IMR-90 (cell line): ENCODE results near the gene RAB20. TPM values are rescaled to one million over a fixed set of nuclear protein-coding genes. Genes with fewer than 3 reads are reported as not detected.

Source experiments
- ATAC-seq: fragments of 200-7000 bp; cut with Tn5 transposase; 2 replicates; pipeline ENCODE4 v1.9.1; 2020; ENCODE audit warnings: low read depth, mild to moderate bottlenecking, moderate library complexity
- BruUV-seq: library from RNA; stranded (reverse); fragments of 400-500 nt; replicated peaks from 2 replicates; lab custom pipeline; 2021; lab: Mats Ljungman, UMichigan
- CTCF ChIA-PET: fragments of 300-600 bp; formaldehyde crosslinking; extraction: SDS; loops from one replicate; lab custom pipeline; 2021; ENCODE audit warnings: antibody characterized with exemption; lab: Yijun Ruan, JAX
- POLR2A ChIA-PET: fragments of 300-600 bp; sonication (Branson Sonifier 250); formaldehyde crosslinking; loops from one replicate; lab custom pipeline; 2022; ENCODE audit warnings: antibody characterized with exemption; ENCODE audit not compliant: unreplicated experiment; lab: Charles Lee
- DNase-seq: peaks from one replicate; pipeline ENCODE4 v3.0.0; 2013
- H2AFZ ChIP-seq: replicated peaks from 2 replicates; pipeline ENCODE3; 2013; ENCODE audit warnings: low read length, mild to moderate bottlenecking; ENCODE audit not compliant: poor library complexity
- H2AK5ac ChIP-seq: 2 replicates; pipeline ENCODE4 v1.6.1; 2013; ENCODE audit warnings: low read depth, low read length, inconsistent platforms
- H2AK9ac ChIP-seq: replicated peaks from 2 replicates; pipeline ENCODE3; 2013; ENCODE audit warnings: mild to moderate bottlenecking, low read depth, low read length, moderate library complexity; ENCODE audit not compliant: poor library complexity
- H2BK120ac ChIP-seq: 2 replicates; pipeline ENCODE4 v1.6.1; 2013; ENCODE audit warnings: low read depth, low read length, inconsistent platforms
- H2BK15ac ChIP-seq: 3 replicates; pipeline ENCODE4 v1.6.1; 2013; ENCODE audit warnings: low read depth, low read length, inconsistent platforms
- H2BK20ac ChIP-seq: 2 replicates; pipeline ENCODE4 v1.6.1; 2013; ENCODE audit warnings: low read depth, mild to moderate bottlenecking, inconsistent platforms, low read length, moderate library complexity
- H2BK5ac ChIP-seq: 2 replicates; pipeline ENCODE4 v1.6.1; 2013; ENCODE audit warnings: mild to moderate bottlenecking, low read depth, low read length, inconsistent platforms; ENCODE audit not compliant: poor library complexity, severe bottlenecking
- H3K14ac ChIP-seq: replicated peaks from 2 replicates; pipeline ENCODE4 v1.6.1; 2013; ENCODE audit warnings: low read depth, low read length, inconsistent platforms
- H3K18ac ChIP-seq: 2 replicates; pipeline ENCODE4 v1.6.1; 2013; ENCODE audit warnings: low read depth, low read length, control low read depth
- H3K23ac ChIP-seq: 2 replicates; pipeline ENCODE4 v1.6.1; 2013; ENCODE audit warnings: low read depth, low read length, inconsistent platforms
- H3K27ac ChIP-seq: 2 replicates; pipeline ENCODE4 v1.5.1; 2013; ENCODE audit warnings: mild to moderate bottlenecking, control low read depth, low read length; ENCODE audit not compliant: insufficient read depth
- H3K27me3 ChIP-seq: 2 replicates; pipeline ENCODE4 v1.6.1; 2013; ENCODE audit warnings: low read length; ENCODE audit not compliant: control insufficient read depth, insufficient read depth
- H3K36me3 ChIP-seq: 2 replicates; pipeline ENCODE4 v1.6.1; 2013; ENCODE audit warnings: low read length, mixed read lengths; ENCODE audit not compliant: control insufficient read depth, insufficient read depth
- H3K4ac ChIP-seq: 2 replicates; pipeline ENCODE4 v1.6.1; 2013; ENCODE audit warnings: low read depth, low read length, inconsistent platforms
- H3K4me1 ChIP-seq: 2 replicates; pipeline ENCODE4 v1.6.1; 2013; ENCODE audit warnings: low read length, mixed read lengths; ENCODE audit not compliant: control insufficient read depth, insufficient read depth
- H3K4me2 ChIP-seq: 2 replicates; pipeline ENCODE4 v1.6.1; 2013; ENCODE audit warnings: low read depth, mild to moderate bottlenecking, control low read depth, low read length, moderate library complexity
- H3K4me3 ChIP-seq: 2 replicates; pipeline ENCODE4 v1.5.1; 2013; ENCODE audit warnings: low read depth, mild to moderate bottlenecking, control low read depth, low read length, moderate library complexity; ENCODE audit not compliant: insufficient read depth
- H3K56ac ChIP-seq: 2 replicates; pipeline ENCODE4 v1.6.1; 2013; ENCODE audit warnings: low read length, inconsistent platforms; ENCODE audit not compliant: insufficient read depth; ENCODE audit errors: extremely low read depth
- H3K79me1 ChIP-seq, 2 experiments: 2 replicates each; pipeline ENCODE4 v1.6.1; 2013; ENCODE audit warnings: low read length in 2 of 2, inconsistent platforms in 1 of 2, low read depth in 1 of 2
- H3K9ac ChIP-seq: 2 replicates; pipeline ENCODE4 v1.6.1; 2013; ENCODE audit warnings: low read depth, low read length, control low read depth
- H3K9me1 ChIP-seq: 2 replicates; pipeline ENCODE4 v1.6.1; 2013; ENCODE audit warnings: low read length, inconsistent platforms; ENCODE audit not compliant: insufficient read depth
- H3K9me3 ChIP-seq: 2 replicates; pipeline ENCODE4 v1.6.1; 2013; ENCODE audit warnings: low read length; ENCODE audit not compliant: control insufficient read depth, insufficient read depth
- H4K20me1 ChIP-seq: 2 replicates; pipeline ENCODE4 v1.6.1; 2013; ENCODE audit warnings: low read length, inconsistent platforms; ENCODE audit not compliant: insufficient read depth
- H4K5ac ChIP-seq: 2 replicates; pipeline ENCODE4 v1.6.1; 2013; ENCODE audit warnings: mild to moderate bottlenecking, low read depth, low read length, control low read depth
- H4K8ac ChIP-seq, 2 experiments: 2 replicates each; pipeline ENCODE4 v1.6.1; 2013; ENCODE audit warnings: low read depth in 2 of 2, low read length in 2 of 2, control low read depth in 1 of 2, inconsistent platforms in 1 of 2
- H4K91ac ChIP-seq: 2 replicates; pipeline ENCODE4 v1.6.1; 2013; ENCODE audit warnings: low read depth, low read length, inconsistent platforms; ENCODE audit not compliant: insufficient read depth
- BHLHE40 ChIP-seq: fragments of 150-350 bp; IDR thresholded peaks from 2 replicates; pipeline ENCODE4 v1.6.1; 2016; ENCODE audit warnings: mild to moderate bottlenecking, low read depth, low read length
- CEBPB ChIP-seq: IDR thresholded peaks from 2 replicates; pipeline ENCODE4 v1.6.1; 2012; ENCODE audit warnings: low read depth, low read length, improper control_type of control experiment
- CHD1 ChIP-seq: IDR thresholded peaks from 2 replicates; pipeline ENCODE4 v1.6.1; 2012; ENCODE audit warnings: low read depth, low read length, improper control_type of control experiment
- FOS ChIP-seq: fragments of 150-350 bp; IDR thresholded peaks from 2 replicates; pipeline ENCODE4 v1.6.1; 2016; ENCODE audit warnings: low read depth, low read length
- MAFK ChIP-seq: IDR thresholded peaks from 2 replicates; pipeline ENCODE4 v1.6.1; 2012; ENCODE audit warnings: low read depth, low read length, improper control_type of control experiment
- MAZ ChIP-seq: IDR thresholded peaks from 2 replicates; pipeline ENCODE4 v1.6.1; 2012; ENCODE audit warnings: low read depth, mild to moderate bottlenecking, low read length, improper control_type of control experiment, moderate library complexity, borderline replicate concordance
- MXI1 ChIP-seq: IDR thresholded peaks from 2 replicates; pipeline ENCODE4 v1.6.1; 2012; ENCODE audit warnings: low read depth, mild to moderate bottlenecking, low read length, moderate library complexity, borderline replicate concordance
- NFE2L2 ChIP-seq: fragments of 150-350 bp; IDR thresholded peaks from 2 replicates; pipeline ENCODE4 v1.6.1; 2016; ENCODE audit warnings: low read depth, mild to moderate bottlenecking, low read length
- POLR2A ChIP-seq: IDR thresholded peaks from 2 replicates; pipeline ENCODE4 v1.6.1; 2012; ENCODE audit warnings: mild to moderate bottlenecking, low read depth, low read length
- RAD21 ChIP-seq: IDR thresholded peaks from 2 replicates; pipeline ENCODE4 v1.6.1; 2012; ENCODE audit warnings: low read length, improper control_type of control experiment
- RCOR1 ChIP-seq: IDR thresholded peaks from 2 replicates; pipeline ENCODE4 v1.6.1; 2012; ENCODE audit warnings: mild to moderate bottlenecking, low read length, improper control_type of control experiment; ENCODE audit not compliant: insufficient replicate concordance
- SMC3 ChIP-seq: fragments of 150-350 bp; IDR thresholded peaks from 2 replicates; pipeline ENCODE4 v1.6.1; 2016; ENCODE audit warnings: low read depth, mild to moderate bottlenecking, antibody characterized with exemption, low read length, moderate library complexity
- WGBS, 2 experiments: methylation state at CpG; one replicate each; pipeline versions ENCODE4 v1.1.5 to v1.1.7; 2013; ENCODE audit warnings: missing lambda C conversion rate in 2 of 2; ENCODE audit not compliant: insufficient read length in 1 of 2; ENCODE audit errors: extremely low coverage in 2 of 2; 5-methylcytosine and 5-hydroxymethylcytosine counted together
- dilution Hi-C: fragments of 300-500 bp; cut with HindIII; formaldehyde crosslinking; loops from one replicate; pipeline ENCODE4 v1.14.3; 2018; ENCODE audit warnings: low sequenced_read_pairs; ENCODE audit not compliant: unreplicated experiment
- in situ Hi-C: fragments of 300-500 bp; cut with MboI; formaldehyde crosslinking; loops from 3 replicates; pipeline ENCODE4 v1.14.3; 2019; ENCODE audit warnings: low sequenced_read_pairs, inconsistent platforms, mixed read lengths
- intact Hi-C: fragments of 100-400 bp; cut with micrococcal nuclease; formaldehyde crosslinking; loops from 2 replicates; pipeline ENCODE4 v1.10.0; 2022
- polyA plus RNA-seq, 3 experiments: library from polyadenylated mRNA; depleted of rRNA; stranded (reverse); fragments of >200 nt; gene quantifications; 2 replicates each; pipeline ENCODE4 v1.2.3, GENCODE V29; 2012; ENCODE audit warnings: low replicate concordance in 1 of 3
- total RNA-seq: library from RNA; depleted of rRNA; stranded (reverse); fragments of >200 nt; gene quantifications from 2 replicates; pipeline ENCODE4 v1.2.3, GENCODE V29; 2012
- TF ChIP-seq, protein P1 (sequence below): fragments of 150-350 bp; IDR thresholded peaks from 2 replicates; pipeline ENCODE4 v1.6.1; 2017; ENCODE audit warnings: mild to moderate bottlenecking, antibody characterized with exemption, low read length, low read depth
- TF ChIP-seq, protein P2 (sequence below): fragments of 150-350 bp; IDR thresholded peaks from 2 replicates; pipeline ENCODE4 v1.6.1; 2016; ENCODE audit warnings: low read depth, mild to moderate bottlenecking, low read length, moderate library complexity, borderline replicate concordance

Gene RAB20
- total and polyA plus RNA-seq, 2 of the 4 experiments (the other 2 are of a cell fraction): 3.8 to 5.1 TPM

DNA sequence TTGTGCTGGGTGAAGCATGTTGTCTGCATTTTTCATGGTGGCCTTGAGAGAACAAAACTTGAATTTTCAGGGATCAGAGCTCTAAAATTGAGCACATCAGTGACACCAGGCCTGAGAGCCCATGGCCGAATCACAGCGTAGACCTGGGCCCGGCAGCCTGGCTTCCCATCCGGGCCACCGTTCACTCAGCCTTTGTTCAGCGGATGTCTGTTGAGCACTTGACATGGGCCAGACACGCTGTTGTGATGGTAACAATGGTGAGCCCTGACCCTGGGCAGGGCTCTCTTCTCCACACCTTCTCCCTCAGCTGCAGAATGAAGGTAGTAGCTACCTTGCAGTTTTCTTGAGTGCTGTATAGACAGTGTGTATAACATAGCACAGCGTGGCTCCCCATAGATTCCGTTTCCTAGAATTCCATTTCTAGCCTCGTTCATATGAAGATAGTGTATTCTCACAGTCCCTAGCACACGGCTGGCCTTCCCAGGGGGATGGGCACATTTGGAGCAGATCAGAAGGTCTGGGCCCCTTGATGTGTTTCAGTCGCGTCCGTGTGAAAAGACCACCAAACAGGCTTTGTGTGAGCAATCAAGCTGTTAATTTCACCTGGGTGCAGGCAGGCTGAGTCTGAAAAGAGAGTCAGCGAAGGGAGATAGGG, 75.3 kb downstream of the RAB20 start:
- Histone ChIP-seq H3K9me1 (peaks cover 8% of the 10 kb centered on the region; the same call in 1 of the 2 replicates), H4K91ac (peak overlapping the region; percentile 13; the same call in 1 of the 2 replicates), H3K4ac (peak overlapping the region; percentile 68; the same call in 1 of the 2 replicates), H3K27ac (peak overlapping the region; percentile 53; the same call in 1 of the 2 replicates), H2AFZ (no peak overlapping the region), H2BK120ac (peak overlapping the region; percentile 10; the same call in 1 of the 2 replicates), H3K36me3 (peaks cover 77% of the 10 kb centered on the region), H4K8ac (peak overlapping the region; percentile 1 to 26; a peak in 2 of 4 replicates), H2BK20ac (peak overlapping the region; percentile 21; the same call in 1 of the 2 replicates), H2AK9ac (peak overlapping the region; percentile 56), H2AK5ac (peak overlapping the region; percentile 58), H3K27me3 (no peaks in the 10 kb centered on the region), H3K4me3 (no peak overlapping the region), H3K23ac (no peak overlapping the region), H2BK5ac (peak overlapping the region; percentile 52), H3K56ac (no peak overlapping the region), H3K79me1 (peaks cover 18 to 33% of the 10 kb centered on the region in 2 experiments), H3K4me1 (peaks cover 8% of the 10 kb centered on the region), H3K14ac (peak overlapping the region; percentile 1; the same call in 1 of the 2 replicates), H3K9ac (no peak overlapping the region), H3K4me2 (no peak overlapping the region), H4K5ac (peak overlapping the region; percentile 32; the same call in 1 of the 2 replicates), H2BK15ac (0 out of 3 replicates have a peak overlapping the region, but pooled peaks have one; percentile 38), H3K9me3 (no peaks in the 10 kb centered on the region), H4K20me1 (peaks cover 10% of the 10 kb centered on the region; the same call in 1 of the 2 replicates), H3K18ac (peak overlapping the region; percentile 24; the same call in 1 of the 2 replicates)
- in situ Hi-C loops (no loop called here), dilution Hi-C loops (no loop called here), intact Hi-C loops (no loop called here)
- CTCF ChIA-PET: no interaction called here
- POLR2A ChIA-PET: no interaction called here
- BruUV-seq: no TSS peak
- DNase-seq (no peak), ATAC-seq (peak; percentile 25)
- WGBS, 2 experiments: 86% methylated on average over 5 of the region's 15 CpGs; no CpG with 5 or more reads in 1 of the 2 experiments
- TF ChIP-seq CHD1 (no peak), RCOR1 (no peak), RAD21 (no peak), BHLHE40 (no peak), MXI1 (no peak), POLR2A (no peak), CEBPB (no peak), FOS (no peak), MAZ (no peak), SMC3 (no peak), NFE2L2 (no peak), MAFK (no peak)
- TF ChIP-seq, protein P1, sequence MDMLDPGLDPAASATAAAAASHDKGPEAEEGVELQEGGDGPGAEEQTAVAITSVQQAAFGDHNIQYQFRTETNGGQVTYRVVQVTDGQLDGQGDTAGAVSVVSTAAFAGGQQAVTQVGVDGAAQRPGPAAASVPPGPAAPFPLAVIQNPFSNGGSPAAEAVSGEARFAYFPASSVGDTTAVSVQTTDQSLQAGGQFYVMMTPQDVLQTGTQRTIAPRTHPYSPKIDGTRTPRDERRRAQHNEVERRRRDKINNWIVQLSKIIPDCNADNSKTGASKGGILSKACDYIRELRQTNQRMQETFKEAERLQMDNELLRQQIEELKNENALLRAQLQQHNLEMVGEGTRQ: no peak
- TF ChIP-seq, protein P2, sequence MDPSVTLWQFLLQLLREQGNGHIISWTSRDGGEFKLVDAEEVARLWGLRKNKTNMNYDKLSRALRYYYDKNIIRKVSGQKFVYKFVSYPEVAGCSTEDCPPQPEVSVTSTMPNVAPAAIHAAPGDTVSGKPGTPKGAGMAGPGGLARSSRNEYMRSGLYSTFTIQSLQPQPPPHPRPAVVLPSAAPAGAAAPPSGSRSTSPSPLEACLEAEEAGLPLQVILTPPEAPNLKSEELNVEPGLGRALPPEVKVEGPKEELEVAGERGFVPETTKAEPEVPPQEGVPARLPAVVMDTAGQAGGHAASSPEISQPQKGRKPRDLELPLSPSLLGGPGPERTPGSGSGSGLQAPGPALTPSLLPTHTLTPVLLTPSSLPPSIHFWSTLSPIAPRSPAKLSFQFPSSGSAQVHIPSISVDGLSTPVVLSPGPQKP: no peak
